ENCODE results near the gene RILPL2. TPM values are rescaled to one million over a fixed set of nuclear protein-coding genes. Genes with fewer than 3 reads are reported as not detected.

Gene RILPL2
- total and polyA plus RNA-seq, 2 of the 13 experiments (the other 11 are each of a cell fraction or from before 2014, with no cell fraction given): 2.7 to 8.1 TPM

- TF ChIP-seq ZNF296 (CRISPR knock-in tag; conservative IDR thresholded peaks at IDR 0.05) (0 out of 2 replicates have a peak, but pooled peaks have one; percentile 52), BATF2 (CRISPR knock-in tag; IDR thresholded peaks at IDR 0.05) (no peak), TAF15 (IDR thresholded peaks at IDR 0.05; ENCODE audit: low read depth, low read length, poor library complexity, severe bottlenecking) (no peak), CBX2 (IDR thresholded peaks at IDR 0.05; ENCODE audit: low read depth, low read length) (no peak), CBX2 (CRISPR knock-in tag; IDR thresholded peaks at IDR 0.05; ENCODE audit: low read depth) (no peak), SOX13 (IDR thresholded peaks at IDR 0.05) (no peak), SOX13 (CRISPR knock-in tag; conservative IDR thresholded peaks at IDR 0.05 in 1 of 2, IDR thresholded peaks at IDR 0.05 in 1 of 2) (peak in 1 of 2 experiments; percentile 79; a peak in 2 of 4 replicates), PRDM15 (CRISPR knock-in tag; IDR thresholded peaks at IDR 0.05) (no peak; the same call in 1 of the 2 replicates), ZNF570 (CRISPR knock-in tag; IDR thresholded peaks at IDR 0.05; ENCODE audit: borderline replicate concordance) (no peak), BRD4 (CRISPR knock-in tag; IDR thresholded peaks at IDR 0.05) (no peak), ZGPAT (CRISPR knock-in tag; IDR thresholded peaks at IDR 0.05) (peak; percentile 80), SCMH1 (CRISPR knock-in tag; IDR thresholded peaks at IDR 0.05; ENCODE audit: borderline replicate concordance) (no peak), ZNF510 (CRISPR knock-in tag; IDR thresholded peaks at IDR 0.05; ENCODE audit: low read depth) (no peak), ZNF780A (CRISPR knock-in tag; IDR thresholded peaks at IDR 0.05) (no peak), MAFK (conservative IDR thresholded peaks at IDR 0.05 in 1 of 2, IDR thresholded peaks at IDR 0.05 in 1 of 2; ENCODE audit: low read length in 2 of 2) (no peak), BRCA1 (CRISPR knock-in tag; IDR thresholded peaks at IDR 0.05) (peak; percentile 76; the same call in 1 of the 2 replicates), SATB2 (CRISPR knock-in tag; IDR thresholded peaks at IDR 0.05) (no peak), PHF5A (CRISPR knock-in tag; IDR thresholded peaks at IDR 0.05; ENCODE audit: low read depth, unreplicated experiment) (no peak), PTBP1 (IDR thresholded peaks at IDR 0.05; ENCODE audit: low read depth, low read length, poor library complexity, severe bottlenecking) (no peak), ZNF597 (CRISPR knock-in tag; IDR thresholded peaks at IDR 0.05) (no peak), PAX8 (CRISPR knock-in tag; IDR thresholded peaks at IDR 0.05; ENCODE audit: borderline replicate concordance) (no peak), IRX3 (CRISPR knock-in tag; IDR thresholded peaks at IDR 0.05; ENCODE audit: borderline replicate concordance, low read depth) (no peak), FOXK1 (CRISPR knock-in tag; IDR thresholded peaks at IDR 0.05; ENCODE audit: borderline replicate concordance, low read depth) (peak; percentile 41; the same call in 1 of the 2 replicates), ZNF589 (CRISPR knock-in tag; conservative IDR thresholded peaks at IDR 0.05) (no peak; the same call in 1 of the 2 replicates), HOXA9 (CRISPR knock-in tag; IDR thresholded peaks at IDR 0.05; ENCODE audit: borderline replicate concordance) (no peak)
These were observed 36.0 kb upstream of the RILPL2 start (continued) for GRCh38 chr12:123472438-123472849.

Data from HepG2 (cell line).